ENCODE results near the gene COL4A4. TPM values are rescaled to one million over a fixed set of nuclear protein-coding genes. Genes with fewer than 3 reads are reported as not detected.
A peak's percentile ranks its signal among the peaks of the same experiment; 100 is the strongest.

Gene COL4A4
- total RNA-seq (under 1 TPM in 1 of 2 experiments, not detected in 1; 0.03 TPM), polyA plus RNA-seq (under 1 TPM in 1 of 2 donors, not detected in 1; 0.10 TPM)

DNA sequence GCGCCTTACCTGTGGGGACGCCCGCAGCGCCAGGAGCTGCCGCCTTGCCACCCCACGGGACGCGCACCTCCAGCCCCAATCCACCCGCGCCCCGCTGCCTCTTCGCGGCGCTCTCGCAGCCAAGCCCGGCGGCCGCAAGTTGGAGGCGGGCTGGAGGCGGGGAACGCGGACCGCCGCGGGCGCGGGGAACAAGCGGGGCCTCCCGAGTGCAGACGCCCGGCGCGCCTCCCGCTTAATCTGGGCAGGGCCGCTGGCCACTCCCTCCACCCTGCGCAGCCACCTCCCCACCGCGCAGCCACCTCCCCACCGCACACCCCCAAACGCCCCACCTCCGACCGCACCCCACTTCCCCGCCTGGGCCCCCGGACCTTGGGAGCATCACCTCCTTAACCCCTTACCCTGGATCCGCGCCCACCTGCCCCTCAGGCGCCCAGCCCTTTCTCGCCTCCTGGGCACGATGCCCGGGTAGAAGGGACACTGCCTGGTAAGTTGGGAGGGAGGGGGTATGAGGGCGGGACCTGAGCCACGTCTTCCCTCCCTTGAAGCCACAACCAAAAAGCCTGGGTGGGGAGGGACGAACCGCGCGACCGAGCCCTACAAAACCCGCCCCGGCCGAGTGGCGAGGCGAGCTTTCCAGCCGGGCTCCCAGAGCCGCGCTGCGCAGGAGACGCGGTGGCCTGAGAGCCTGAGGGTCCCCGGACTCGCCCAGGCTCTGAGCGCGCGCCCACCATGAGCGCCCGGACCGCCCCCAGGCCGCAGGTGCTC, at the start of gene COL4A4, which contains the start of gene COL4A3:
Gene COL4A4 (minus strand): TSS at position 208 of the 765 bp plus-strand sequence. CDS start 16,722 bp downstream, outside the sequence.
Gene COL4A3 (plus strand): TSS at position 627 of the 765 bp plus-strand sequence. CDS start 103 bp downstream, at position 730.
- Histone ChIP-seq H3K4me3 (ENCODE audit: low read length in 2 of 2) (no peak within 1 kb of the TSS), H3K36me3 (ENCODE audit: insufficient read depth, low read length) (no peaks in the 10 kb centered on the region), H3K9me3 (ENCODE audit: control insufficient read depth in 1 of 2, low read length in 2 of 2) (no peaks in the 10 kb centered on the region), H3K27me3 (ENCODE audit: insufficient read depth, low read length) (no peaks in the 10 kb centered on the region), H3K27ac (ENCODE audit: low read depth, low read length) (no peak within 1 kb of the TSS), H3K4me1 (ENCODE audit: insufficient read depth, low read length) (no peaks in the 10 kb centered on the region)
- Mint-ChIP-seq H3K27ac (no peak within 1 kb of the TSS), H3K4me3 (peak within 1 kb of the TSS; percentile 65 to 75 (median 70)), H3K27me3 (peaks cover 29 to 42% of the 10 kb centered on the region in 2 donors), H3K36me3 (no peaks in the 10 kb centered on the region), H3K4me1 (peaks cover 0 to 18% (median 9%) of the 10 kb centered on the region in 4 donors), H3K9me3 (peaks cover 0 to 6% (median under 1%) of the 10 kb centered on the region in 8 donors)
- no peak for DNase-seq
- ChIA-PET CTCF (ENCODE audit: partially characterized antibody) (no interaction called here), POLR2A (ENCODE audit: partially characterized antibody) (no interaction called here)
- intact Hi-C loops (cut with micrococcal nuclease): no loop called here

DNA sequence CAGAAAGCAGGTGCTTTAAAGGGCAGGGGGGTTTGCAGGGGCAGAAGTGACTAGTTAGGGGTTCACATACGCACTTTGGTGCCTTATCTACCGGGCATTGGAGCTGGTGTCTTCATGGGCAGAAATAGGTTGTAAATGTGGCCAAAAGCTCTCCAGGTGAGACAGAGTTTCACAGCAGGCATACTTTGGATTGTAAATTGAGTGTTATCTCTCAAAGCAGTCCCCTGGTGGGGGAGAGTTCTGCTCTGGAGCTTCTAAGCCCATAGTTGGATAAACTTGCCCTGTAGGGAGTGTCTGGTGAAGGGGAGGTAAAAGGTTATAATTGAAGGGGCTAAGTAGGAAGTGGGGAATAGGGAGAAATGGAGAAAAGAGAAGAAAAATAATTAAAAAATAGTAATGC, 43.6 kb upstream of the COL4A4 start:
- Histone ChIP-seq H3K36me3 (ENCODE audit: insufficient read depth, low read length) (no peaks in the 10 kb centered on the region), H3K9me3 (ENCODE audit: control insufficient read depth in 1 of 2, low read length in 2 of 2) (no peaks in the 10 kb centered on the region), H3K4me1 (ENCODE audit: insufficient read depth, low read length) (no peaks in the 10 kb centered on the region), H3K4me3 (ENCODE audit: low read length in 2 of 2) (no peak overlapping the region), H3K27me3 (ENCODE audit: insufficient read depth, low read length) (no peaks in the 10 kb centered on the region), H3K27ac (ENCODE audit: low read depth, low read length) (no peak overlapping the region)
- no peaks in the 10 kb centered on the region for H3K9me3 Mint-ChIP-seq
- H3K36me3 Mint-ChIP-seq: no peaks in the 10 kb centered on the region
- no peak for DNase-seq
- POLR2A ChIA-PET (ENCODE audit: partially characterized antibody): no interaction called here
- H3K4me1 Mint-ChIP-seq: no peaks in the 10 kb centered on the region
- no peak overlapping the region for H3K27ac Mint-ChIP-seq
- CTCF ChIA-PET (ENCODE audit: partially characterized antibody): no interaction called here
- intact Hi-C loops (cut with micrococcal nuclease): no loop called here
- peaks cover 15 to 17% of the 10 kb centered on the region in 2 donors for H3K27me3 Mint-ChIP-seq
- H3K4me3 Mint-ChIP-seq: no peak overlapping the region

DNA sequence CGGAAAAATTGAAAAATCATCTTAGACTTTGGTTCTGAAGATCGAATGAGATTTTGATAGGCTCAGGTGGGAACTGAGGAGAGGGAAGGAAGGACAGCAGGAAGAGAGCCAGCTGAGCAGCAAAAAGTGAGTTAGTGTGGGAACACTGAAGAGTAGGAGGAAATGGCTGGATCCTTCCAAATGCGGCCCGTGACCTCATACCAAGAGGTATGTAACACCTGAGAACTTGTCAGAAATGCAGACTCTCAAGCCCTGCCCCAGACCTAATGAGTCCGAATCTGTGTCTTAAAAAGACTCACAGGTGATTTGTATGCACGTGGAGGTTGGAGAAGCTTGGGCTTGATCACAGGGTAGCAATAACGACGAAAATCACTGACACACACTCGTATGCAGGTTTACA, 42.4 kb upstream of the COL4A4 start:
- Histone ChIP-seq H3K27ac (ENCODE audit: low read depth, low read length) (no peak overlapping the region), H3K4me1 (ENCODE audit: insufficient read depth, low read length) (no peaks in the 10 kb centered on the region), H3K4me3 (ENCODE audit: low read length in 2 of 2) (no peak overlapping the region), H3K9me3 (ENCODE audit: control insufficient read depth in 1 of 2, low read length in 2 of 2) (no peaks in the 10 kb centered on the region), H3K27me3 (ENCODE audit: insufficient read depth, low read length) (no peaks in the 10 kb centered on the region), H3K36me3 (ENCODE audit: insufficient read depth, low read length) (no peaks in the 10 kb centered on the region)
- intact Hi-C loops (cut with micrococcal nuclease): no loop called here
- ChIA-PET CTCF (ENCODE audit: partially characterized antibody) (no interaction called here), POLR2A (ENCODE audit: partially characterized antibody) (no interaction called here)
- DNase-seq: no peak
- H3K36me3 Mint-ChIP-seq: no peaks in the 10 kb centered on the region
- peaks cover 15 to 17% of the 10 kb centered on the region in 2 donors for H3K27me3 Mint-ChIP-seq
- no peaks in the 10 kb centered on the region for H3K9me3 Mint-ChIP-seq
- peak overlapping the region in 1 of 8 donors; percentile 26 for H3K4me3 Mint-ChIP-seq
- no peak overlapping the region for H3K27ac Mint-ChIP-seq
- no peaks in the 10 kb centered on the region for H3K4me1 Mint-ChIP-seq

DNA sequence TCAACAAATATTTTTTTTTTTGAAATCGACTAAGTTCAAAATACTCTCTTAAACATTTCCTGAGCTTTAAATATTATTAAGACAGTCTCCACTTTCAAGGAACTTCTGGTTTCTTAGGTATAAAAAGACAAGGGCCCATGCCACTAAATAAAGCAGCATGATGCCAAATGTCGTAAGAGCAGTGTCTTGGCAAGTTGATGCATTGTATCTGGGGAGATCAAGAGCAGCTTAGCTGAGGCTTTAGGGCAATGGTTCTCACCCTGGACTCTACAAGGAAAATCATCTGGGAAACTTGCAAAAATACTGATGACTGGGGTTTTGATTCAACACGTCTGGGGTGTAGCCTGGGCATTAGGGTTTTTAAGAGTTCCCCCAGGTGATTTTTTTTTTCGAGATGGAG, 41.7 kb upstream of the COL4A4 start:
- no peaks in the 10 kb centered on the region for H3K4me1 Mint-ChIP-seq
- no peaks in the 10 kb centered on the region for H3K9me3 Mint-ChIP-seq
- no peaks in the 10 kb centered on the region for H3K36me3 ChIP-seq (ENCODE audit: insufficient read depth, low read length)
- POLR2A ChIA-PET (ENCODE audit: partially characterized antibody): no interaction called here
- DNase-seq: no peak
- H3K4me3 ChIP-seq (ENCODE audit: low read length in 2 of 2): no peak overlapping the region
- H3K4me1 ChIP-seq (ENCODE audit: insufficient read depth, low read length): no peaks in the 10 kb centered on the region
- H3K36me3 Mint-ChIP-seq: no peaks in the 10 kb centered on the region
- H3K4me3 Mint-ChIP-seq: no peak overlapping the region
- no peaks in the 10 kb centered on the region for H3K27me3 ChIP-seq (ENCODE audit: insufficient read depth, low read length)
- intact Hi-C loops (cut with micrococcal nuclease): no loop called here
- H3K9me3 ChIP-seq (ENCODE audit: control insufficient read depth in 1 of 2, low read length in 2 of 2): no peaks in the 10 kb centered on the region
- CTCF ChIA-PET (ENCODE audit: partially characterized antibody): no interaction called here
- H3K27me3 Mint-ChIP-seq: peaks cover 15 to 17% of the 10 kb centered on the region in 2 donors
- H3K27ac Mint-ChIP-seq: no peak overlapping the region
- H3K27ac ChIP-seq (ENCODE audit: low read depth, low read length): no peak overlapping the region

DNA sequence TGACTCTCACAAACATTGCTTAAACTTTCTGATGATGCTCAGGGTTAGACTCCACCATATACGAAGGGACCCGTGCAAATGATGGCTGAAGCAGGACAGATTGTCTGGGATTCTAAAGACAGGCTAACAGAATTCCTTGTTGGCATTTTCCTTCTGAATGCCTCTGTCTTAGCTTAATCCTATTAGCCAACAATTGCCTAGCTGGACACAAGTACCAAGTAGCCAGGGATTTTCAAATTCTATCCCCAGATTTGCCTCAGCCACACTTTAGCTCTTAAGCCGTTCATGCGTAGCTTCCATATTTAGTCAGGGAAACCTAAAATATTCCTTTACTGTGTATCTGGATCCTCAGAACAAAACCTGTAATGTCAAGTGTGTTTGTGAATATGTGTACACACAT, 40.4 kb upstream of the COL4A4 start:
- Mint-ChIP-seq H3K36me3 (no peaks in the 10 kb centered on the region), H3K4me1 (no peaks in the 10 kb centered on the region), H3K27ac (no peak overlapping the region), H3K27me3 (peaks cover 13 to 17% of the 10 kb centered on the region in 2 donors), H3K4me3 (no peak overlapping the region), H3K9me3 (peaks cover 0 to 3% (median 0%) of the 10 kb centered on the region in 8 donors)
- ChIA-PET CTCF (ENCODE audit: partially characterized antibody) (interaction anchor here (0.6 to 1.0 kb wide), 2 partner anchors 34 to 1875 kb away, joined by 3 to 4 read pairs; no protein-coding TSS in a partner anchor), POLR2A (ENCODE audit: partially characterized antibody) (no interaction called here)
- H3K4me1 ChIP-seq (ENCODE audit: insufficient read depth, low read length): no peaks in the 10 kb centered on the region
- no peaks in the 10 kb centered on the region for H3K36me3 ChIP-seq (ENCODE audit: insufficient read depth, low read length)
- H3K27me3 ChIP-seq (ENCODE audit: insufficient read depth, low read length): no peaks in the 10 kb centered on the region
- H3K27ac ChIP-seq (ENCODE audit: low read depth, low read length): no peak overlapping the region
- H3K9me3 ChIP-seq (ENCODE audit: control insufficient read depth in 1 of 2, low read length in 2 of 2): no peaks in the 10 kb centered on the region
- no peak for DNase-seq
- H3K4me3 ChIP-seq (ENCODE audit: low read length in 2 of 2): no peak overlapping the region
- intact Hi-C loops (cut with micrococcal nuclease): no loop called here

GRCh38 chr2:227201771-227202170, 37.8 kb upstream of the COL4A4 start:
- Histone ChIP-seq H3K27me3 (ENCODE audit: insufficient read depth, low read length) (no peaks in the 10 kb centered on the region), H3K9me3 (ENCODE audit: control insufficient read depth in 1 of 2, low read length in 2 of 2) (no peaks in the 10 kb centered on the region), H3K4me1 (ENCODE audit: insufficient read depth, low read length) (no peaks in the 10 kb centered on the region), H3K27ac (ENCODE audit: low read depth, low read length) (no peak overlapping the region), H3K4me3 (ENCODE audit: low read length in 2 of 2) (no peak overlapping the region), H3K36me3 (ENCODE audit: insufficient read depth, low read length) (no peaks in the 10 kb centered on the region)
- no peak for DNase-seq
- CTCF ChIA-PET (ENCODE audit: partially characterized antibody): no interaction called here
- POLR2A ChIA-PET (ENCODE audit: partially characterized antibody): no interaction called here
- Mint-ChIP-seq H3K27me3 (peaks cover 4% of the 10 kb centered on the region in 2 donors), H3K36me3 (no peaks in the 10 kb centered on the region), H3K4me3 (no peak overlapping the region), H3K27ac (no peak overlapping the region), H3K9me3 (peaks cover 0 to 3% (median 0%) of the 10 kb centered on the region in 8 donors), H3K4me1 (no peaks in the 10 kb centered on the region)
- intact Hi-C loops (cut with micrococcal nuclease): no loop called here

DNA sequence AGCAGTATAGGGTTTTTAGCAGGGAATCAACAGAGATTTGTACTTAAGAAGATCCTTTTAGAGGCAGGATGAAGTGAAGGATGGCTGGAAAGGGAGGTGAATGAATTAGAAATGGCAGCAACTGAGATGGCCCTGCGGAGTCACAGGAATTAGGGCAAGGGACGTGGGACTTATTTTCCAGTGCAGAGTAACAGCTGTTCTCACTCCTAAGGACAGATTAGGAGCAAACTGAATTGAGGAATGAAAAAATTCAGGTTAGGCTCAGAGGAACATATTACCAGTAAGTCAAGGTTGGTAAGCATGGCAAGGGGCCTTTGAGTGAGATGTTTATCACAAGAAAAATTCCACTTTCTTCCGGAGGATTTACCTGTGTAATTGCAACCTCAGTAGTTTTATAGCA, 34.9 kb upstream of the COL4A4 start:
- POLR2A ChIA-PET (ENCODE audit: partially characterized antibody): no interaction called here
- Mint-ChIP-seq H3K27ac (no peak overlapping the region), H3K36me3 (no peaks in the 10 kb centered on the region)

More for the DNA sequence above, 34.9 kb upstream of the COL4A4 start:
- H3K9me3 Mint-ChIP-seq: peaks cover 0 to 3% (median 0%) of the 10 kb centered on the region in 8 donors
- H3K9me3 ChIP-seq (ENCODE audit: control insufficient read depth in 1 of 2, low read length in 2 of 2): no peaks in the 10 kb centered on the region
- no peaks in the 10 kb centered on the region for H3K27me3 ChIP-seq (ENCODE audit: insufficient read depth, low read length)
- H3K36me3 ChIP-seq (ENCODE audit: insufficient read depth, low read length): no peaks in the 10 kb centered on the region
- no peak overlapping the region for H3K27ac ChIP-seq (ENCODE audit: low read depth, low read length)
- H3K4me3 Mint-ChIP-seq: no peak overlapping the region
- intact Hi-C loops (cut with micrococcal nuclease): no loop called here
- no peaks in the 10 kb centered on the region for H3K27me3 Mint-ChIP-seq
- no peak overlapping the region for H3K4me3 ChIP-seq (ENCODE audit: low read length in 2 of 2)
- no peaks in the 10 kb centered on the region for H3K4me1 Mint-ChIP-seq
- CTCF ChIA-PET (ENCODE audit: partially characterized antibody): no interaction called here
- no peak for DNase-seq
- no peaks in the 10 kb centered on the region for H3K4me1 ChIP-seq (ENCODE audit: insufficient read depth, low read length)

Data from CD4-positive, alpha-beta memory T cell (primary cell).